GM23338 (cell line): ENCODE results near the gene CASP2. TPM values are rescaled to one million over a fixed set of nuclear protein-coding genes. Genes with fewer than 3 reads are reported as not detected.
A peak's percentile ranks its signal among the peaks of the same experiment; 100 is the strongest.

ENCODE experiments used
- ATAC-seq: fragments of 200-7000 bp; cut with Tn5 transposase; 3 replicates; pipeline ENCODE4 v1.9.1; 2020
- DNase-seq: peaks from one replicate; pipeline ENCODE4 v3.0.0-alpha.2; 2015; ENCODE audit warnings: low spot score
- H2AFZ ChIP-seq: fragments of 200-600 bp; sonication (generic); 2 replicates; pipeline ENCODE4 v1.8.0; 2016; ENCODE audit warnings: antibody characterized with exemption, mild to moderate bottlenecking, moderate library complexity
- H3F3A ChIP-seq: fragments of 200-600 bp; sonication (generic); replicated peaks from 2 replicates; pipeline ENCODE4 v1.8.0; 2017; ENCODE audit warnings: antibody characterized with exemption, mixed run types, low read depth
- H3K27ac ChIP-seq: fragments of 200-600 bp; sonication (generic); 2 replicates; pipeline ENCODE4 v1.6.1; 2016; ENCODE audit warnings: low read depth
- H3K27me3 ChIP-seq: fragments of 200-600 bp; sonication (generic); 2 replicates; pipeline ENCODE4 v1.8.0; 2016; ENCODE audit warnings: mild to moderate bottlenecking, mixed run types, moderate library complexity; ENCODE audit not compliant: insufficient read depth
- H3K36me3 ChIP-seq: fragments of 200-600 bp; sonication (generic); 2 replicates; pipeline ENCODE4 v1.8.0; 2016; ENCODE audit warnings: mild to moderate bottlenecking; ENCODE audit not compliant: insufficient read depth
- H3K4me1 ChIP-seq: fragments of 200-600 bp; sonication (generic); 2 replicates; pipeline ENCODE4 v1.8.0; 2016; ENCODE audit warnings: mild to moderate bottlenecking, moderate library complexity; ENCODE audit not compliant: insufficient read depth
- H3K4me2 ChIP-seq: fragments of 200-600 bp; sonication (generic); 2 replicates; pipeline ENCODE4 v1.7.1; 2017; ENCODE audit warnings: mixed run types
- H3K4me3 ChIP-seq: fragments of 200-600 bp; sonication (generic); 2 replicates; pipeline ENCODE4 v1.6.1; 2016; ENCODE audit warnings: mixed run types
- H3K79me2 ChIP-seq: fragments of 200-600 bp; sonication (generic); replicated peaks from 2 replicates; pipeline ENCODE4 v1.8.0; 2017; ENCODE audit warnings: mild to moderate bottlenecking; ENCODE audit not compliant: insufficient read depth
- H3K9me2 ChIP-seq: fragments of 200-600 bp; sonication (generic); 2 replicates; pipeline ENCODE4 v1.8.0; 2017; ENCODE audit not compliant: insufficient read depth
- H4K20me1 ChIP-seq: fragments of 200-600 bp; sonication (generic); replicated peaks from 2 replicates; pipeline ENCODE4 v1.8.0; 2017; ENCODE audit warnings: mild to moderate bottlenecking; ENCODE audit not compliant: insufficient read depth
- H3K27ac Mint-ChIP-seq: 2 replicates; pipeline ENCODE4 v1.8.0; 2020; ENCODE audit warnings: inconsistent platforms, mild to moderate bottlenecking, moderate library complexity, mixed read lengths
- H3K27me3 Mint-ChIP-seq: 3 replicates; pipeline ENCODE4 v1.8.0; 2022; ENCODE audit warnings: low read depth, mild to moderate bottlenecking, moderate library complexity, mixed read lengths, inconsistent platforms; ENCODE audit not compliant: insufficient read depth, poor library complexity
- H3K36me3 Mint-ChIP-seq: 3 replicates; pipeline ENCODE4 v1.8.0; 2021; ENCODE audit warnings: low read depth, mild to moderate bottlenecking, inconsistent platforms, moderate library complexity, mixed read lengths
- H3K4me1 Mint-ChIP-seq: 3 replicates; pipeline ENCODE4 v1.8.0; 2020; ENCODE audit warnings: mild to moderate bottlenecking, inconsistent platforms, mixed read lengths
- H3K4me3 Mint-ChIP-seq: 3 replicates; pipeline ENCODE4 v1.8.0; 2021; ENCODE audit warnings: moderate library complexity, mild to moderate bottlenecking, inconsistent platforms, mixed read lengths
- H3K9me3 Mint-ChIP-seq: 3 replicates; pipeline ENCODE4 v1.8.0; 2020; ENCODE audit warnings: moderate library complexity, mild to moderate bottlenecking, inconsistent platforms, mixed read lengths
- CTCF ChIP-seq, 2 experiments: fragments of 200-600 bp in 1 of 2; sonication (generic) in 1 of 2; conservative IDR thresholded peaks; 2 replicates each; pipeline versions ENCODE4 v1.5.1 to v1.6.1; 2016 to 2017; ENCODE audit warnings: antibody characterized with exemption in 2 of 2, low read depth in 2 of 2, mild to moderate bottlenecking in 2 of 2, moderate library complexity in 1 of 2
- ETS1 ChIP-seq: IDR thresholded peaks from 2 replicates; pipeline ENCODE4 v1.6.1; 2016; ENCODE audit warnings: antibody characterized with exemption
- EZH2 ChIP-seq: fragments of 200-600 bp; sonication (generic); IDR thresholded peaks from one replicate; pipeline ENCODE4 v1.8.0; 2017; ENCODE audit warnings: antibody characterized with exemption, mild to moderate bottlenecking, low read depth; ENCODE audit not compliant: unreplicated experiment
- EZH2phosphoT487 ChIP-seq: fragments of 200-600 bp; sonication (generic); IDR thresholded peaks from one replicate; pipeline ENCODE4 v1.8.1; 2018; ENCODE audit warnings: antibody characterized with exemption; ENCODE audit not compliant: unreplicated experiment
- JUNB ChIP-seq: IDR thresholded peaks from one replicate; pipeline ENCODE4 v1.6.1; 2016; ENCODE audit warnings: antibody characterized with exemption; ENCODE audit not compliant: unreplicated experiment
- ZNF114 ChIP-seq: fragments of 250-450 bp; sonication (Bioruptor Pico); IDR thresholded peaks from 2 replicates; pipeline ENCODE4 v1.5.0; 2020; ENCODE audit warnings: mild to moderate bottlenecking, moderate library complexity
- ZNF462 ChIP-seq: fragments of 250-450 bp; sonication (Bioruptor Pico); IDR thresholded peaks from 2 replicates; pipeline ENCODE4 v1.5.0; 2020; ENCODE audit warnings: mild to moderate bottlenecking, moderate library complexity
- polyA plus RNA-seq: library from polyadenylated mRNA; unstranded; fragments of >200 nt; fragmentation: Nextera tagmentation; extraction: Ambion mirVana; gene quantifications from 2 replicates; pipeline ENCODE4 v1.2.1, GENCODE V29; 2016
- total RNA-seq: library from RNA; depleted of rRNA; stranded (reverse); fragments of >200 nt; shearing (Covaris generic); gene quantifications from 2 replicates; pipeline ENCODE4 v1.2.3, GENCODE V29; 2014
- TF ChIP-seq, protein P1 (sequence below): IDR thresholded peaks from one replicate; pipeline ENCODE4 v1.6.1; 2018; ENCODE audit warnings: antibody characterized with exemption; ENCODE audit not compliant: unreplicated experiment

The CASP2 gene
- total and polyA plus RNA-seq, 2 experiments from 2014 or later = 17.7 to 21.8 TPM

DNA sequence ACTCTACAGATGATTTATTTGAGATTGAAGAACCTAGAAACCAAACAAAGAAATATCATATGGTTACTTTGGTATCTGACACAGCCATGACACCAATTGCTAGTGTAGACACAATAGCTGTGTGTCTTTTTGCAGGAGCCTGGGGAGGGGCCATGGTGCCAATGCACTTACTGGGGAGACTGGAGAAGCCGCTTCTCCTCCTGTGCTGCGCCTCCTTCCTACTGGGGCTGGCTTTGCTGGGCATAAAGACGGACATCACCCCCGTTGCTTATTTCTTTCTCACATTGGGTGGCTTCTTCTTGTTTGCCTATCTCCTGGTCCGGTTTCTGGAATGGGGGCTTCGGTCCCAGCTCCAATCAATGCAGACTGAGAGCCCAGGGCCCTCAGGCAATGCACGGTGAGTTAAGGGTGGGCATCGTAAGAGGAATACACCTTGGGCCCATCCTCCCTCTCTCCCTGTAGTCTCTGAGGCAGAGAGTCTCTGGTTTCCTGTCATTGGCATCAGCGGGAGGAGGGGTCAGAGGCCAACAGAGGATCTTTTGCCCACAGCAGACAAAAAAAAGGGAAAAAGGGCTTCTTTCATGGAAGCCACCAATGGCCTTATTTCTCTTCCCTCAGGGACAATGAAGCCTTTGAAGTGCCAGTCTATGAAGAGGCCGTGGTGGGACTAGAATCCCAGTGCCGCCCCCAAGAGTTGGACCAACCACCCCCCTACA lies 2.2 kb upstream of the CASP2 start:
- ATAC-seq (no peak), DNase-seq (no peak)
- H3K4me1 Mint-ChIP-seq = peaks cover 43% of the 10 kb centered on the region
- H2AFZ ChIP-seq = no peak overlapping the region
- H3K36me3 Mint-ChIP-seq = peaks cover 33% of the 10 kb centered on the region
- peaks cover 45% of the 10 kb centered on the region for H3K27me3 Mint-ChIP-seq
- H3K4me2 ChIP-seq = peak overlapping the region; percentile 90
- TF ChIP-seq CTCF (conservative IDR thresholded peaks at IDR 0.05; ENCODE audit: low read depth in 2 of 2) = no peak
- no peak for TF ChIP-seq EZH2
- no peak for TF ChIP-seq ZNF114
- TF ChIP-seq, protein P1, sequence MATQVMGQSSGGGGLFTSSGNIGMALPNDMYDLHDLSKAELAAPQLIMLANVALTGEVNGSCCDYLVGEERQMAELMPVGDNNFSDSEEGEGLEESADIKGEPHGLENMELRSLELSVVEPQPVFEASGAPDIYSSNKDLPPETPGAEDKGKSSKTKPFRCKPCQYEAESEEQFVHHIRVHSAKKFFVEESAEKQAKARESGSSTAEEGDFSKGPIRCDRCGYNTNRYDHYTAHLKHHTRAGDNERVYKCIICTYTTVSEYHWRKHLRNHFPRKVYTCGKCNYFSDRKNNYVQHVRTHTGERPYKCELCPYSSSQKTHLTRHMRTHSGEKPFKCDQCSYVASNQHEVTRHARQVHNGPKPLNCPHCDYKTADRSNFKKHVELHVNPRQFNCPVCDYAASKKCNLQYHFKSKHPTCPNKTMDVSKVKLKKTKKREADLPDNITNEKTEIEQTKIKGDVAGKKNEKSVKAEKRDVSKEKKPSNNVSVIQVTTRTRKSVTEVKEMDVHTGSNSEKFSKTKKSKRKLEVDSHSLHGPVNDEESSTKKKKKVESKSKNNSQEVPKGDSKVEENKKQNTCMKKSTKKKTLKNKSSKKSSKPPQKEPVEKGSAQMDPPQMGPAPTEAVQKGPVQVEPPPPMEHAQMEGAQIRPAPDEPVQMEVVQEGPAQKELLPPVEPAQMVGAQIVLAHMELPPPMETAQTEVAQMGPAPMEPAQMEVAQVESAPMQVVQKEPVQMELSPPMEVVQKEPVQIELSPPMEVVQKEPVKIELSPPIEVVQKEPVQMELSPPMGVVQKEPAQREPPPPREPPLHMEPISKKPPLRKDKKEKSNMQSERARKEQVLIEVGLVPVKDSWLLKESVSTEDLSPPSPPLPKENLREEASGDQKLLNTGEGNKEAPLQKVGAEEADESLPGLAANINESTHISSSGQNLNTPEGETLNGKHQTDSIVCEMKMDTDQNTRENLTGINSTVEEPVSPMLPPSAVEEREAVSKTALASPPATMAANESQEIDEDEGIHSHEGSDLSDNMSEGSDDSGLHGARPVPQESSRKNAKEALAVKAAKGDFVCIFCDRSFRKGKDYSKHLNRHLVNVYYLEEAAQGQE = no peak
- no peak for TF ChIP-seq JUNB
- no peak for TF ChIP-seq ETS1
- H3K4me3 Mint-ChIP-seq = no peak overlapping the region; the same call in 2 of the 3 replicates
- peaks cover 42% of the 10 kb centered on the region for H3K4me1 ChIP-seq
- peaks cover 24% of the 10 kb centered on the region for H3K27me3 ChIP-seq
- peaks cover 13% of the 10 kb centered on the region; the same call in 1 of the 2 replicates for H3F3A ChIP-seq
- peaks cover 24% of the 10 kb centered on the region for H3K79me2 ChIP-seq
- H3K36me3 ChIP-seq = peaks cover 4% of the 10 kb centered on the region; the same call in 1 of the 2 replicates
- H3K9me2 ChIP-seq = peaks cover 6% of the 10 kb centered on the region; the same call in 1 of the 2 replicates
- H3K4me3 ChIP-seq = peak overlapping the region; percentile 52; the same call in 1 of the 2 replicates
- H3K27ac Mint-ChIP-seq = no peak overlapping the region
- H3K9me3 Mint-ChIP-seq = peaks cover 18% of the 10 kb centered on the region
- H3K27ac ChIP-seq = no peak overlapping the region
- H4K20me1 ChIP-seq = peaks cover 9% of the 10 kb centered on the region; the same call in 1 of the 2 replicates

DNA sequence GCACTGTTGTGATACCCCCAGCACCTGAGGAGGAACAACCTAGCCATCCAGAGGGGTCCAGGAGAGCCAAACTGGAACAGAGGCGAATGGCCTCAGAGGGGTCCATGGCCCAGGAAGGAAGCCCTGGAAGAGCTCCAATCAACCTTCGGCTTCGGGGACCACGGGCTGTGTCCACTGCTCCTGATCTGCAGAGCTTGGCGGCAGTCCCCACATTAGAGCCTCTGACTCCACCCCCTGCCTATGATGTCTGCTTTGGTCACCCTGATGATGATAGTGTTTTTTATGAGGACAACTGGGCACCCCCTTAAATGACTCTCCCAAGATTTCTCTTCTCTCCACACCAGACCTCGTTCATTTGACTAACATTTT lies 1.6 kb upstream of the CASP2 start:
- Histone ChIP-seq H4K20me1 (peaks cover 14% of the 10 kb centered on the region; the same call in 1 of the 2 replicates), H3K79me2 (peaks cover 29% of the 10 kb centered on the region), H3F3A (peaks cover 13% of the 10 kb centered on the region; the same call in 1 of the 2 replicates), H3K27ac (no peak overlapping the region), H2AFZ (no peak overlapping the region), H3K9me2 (peaks cover 6% of the 10 kb centered on the region; the same call in 1 of the 2 replicates), H3K36me3 (peaks cover 9% of the 10 kb centered on the region; the same call in 1 of the 2 replicates), H3K4me2 (no peak overlapping the region), H3K27me3 (peaks cover 24% of the 10 kb centered on the region), H3K4me1 (peaks cover 42% of the 10 kb centered on the region), H3K4me3 (no peak overlapping the region)
- ATAC-seq (no peak), DNase-seq (no peak)
- Mint-ChIP-seq H3K4me1 (peaks cover 41% of the 10 kb centered on the region), H3K9me3 (peaks cover 18% of the 10 kb centered on the region), H3K27ac (no peak overlapping the region), H3K4me3 (no peak overlapping the region), H3K36me3 (peaks cover 38% of the 10 kb centered on the region), H3K27me3 (peaks cover 45% of the 10 kb centered on the region)
- TF ChIP-seq EZH2phosphoT487 (no peak), ZNF462 (CRISPR knock-in tag) (no peak)
